GM19455 (cell line): Measurements from ENCODE around the gene KIAA0825.
"Not testable (repeated sequence)": the region's sequence is repeated elsewhere in the genome, so short reads cannot be mapped to it uniquely, and the experiment has no call there.

Experiments used
- ATAC-seq: cut with Tn5 transposase; IDR thresholded peaks from one replicate; pipeline ENCODE4 v1.9.1; 2021; ENCODE audit not compliant: unreplicated experiment

The KIAA0825 gene

DNA sequence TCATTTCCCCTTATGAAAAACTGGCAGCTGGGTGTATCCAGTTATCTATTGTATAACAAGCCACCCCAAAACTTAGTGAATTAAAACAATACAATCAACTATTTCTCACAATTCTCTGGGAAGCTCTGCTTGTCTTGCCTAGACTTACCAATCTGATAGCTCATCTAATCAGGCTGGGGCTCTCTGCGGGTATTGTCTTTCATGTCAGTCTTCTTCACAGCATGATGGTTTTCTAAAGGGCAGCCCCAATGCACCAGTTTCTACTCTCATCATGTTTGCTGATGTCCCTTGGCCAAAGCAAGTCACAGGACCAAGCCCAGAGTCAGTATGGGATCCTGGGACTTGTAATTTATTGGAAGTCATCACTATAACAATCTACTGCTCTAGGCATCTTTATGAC is 433.5 kb downstream of the KIAA0825 start:
- ATAC-seq: no peak

- no peak for ATAC-seq
These were observed 436.5 kb downstream of the KIAA0825 start for GRCh38 chr5:94181895-94182294.

- no peak for ATAC-seq
These were observed 437.6 kb downstream of the KIAA0825 start for GRCh38 chr5:94180761-94181160.

- no peak for ATAC-seq
These were observed 442.5 kb downstream of the KIAA0825 start for GRCh38 chr5:94175912-94176311.

DNA sequence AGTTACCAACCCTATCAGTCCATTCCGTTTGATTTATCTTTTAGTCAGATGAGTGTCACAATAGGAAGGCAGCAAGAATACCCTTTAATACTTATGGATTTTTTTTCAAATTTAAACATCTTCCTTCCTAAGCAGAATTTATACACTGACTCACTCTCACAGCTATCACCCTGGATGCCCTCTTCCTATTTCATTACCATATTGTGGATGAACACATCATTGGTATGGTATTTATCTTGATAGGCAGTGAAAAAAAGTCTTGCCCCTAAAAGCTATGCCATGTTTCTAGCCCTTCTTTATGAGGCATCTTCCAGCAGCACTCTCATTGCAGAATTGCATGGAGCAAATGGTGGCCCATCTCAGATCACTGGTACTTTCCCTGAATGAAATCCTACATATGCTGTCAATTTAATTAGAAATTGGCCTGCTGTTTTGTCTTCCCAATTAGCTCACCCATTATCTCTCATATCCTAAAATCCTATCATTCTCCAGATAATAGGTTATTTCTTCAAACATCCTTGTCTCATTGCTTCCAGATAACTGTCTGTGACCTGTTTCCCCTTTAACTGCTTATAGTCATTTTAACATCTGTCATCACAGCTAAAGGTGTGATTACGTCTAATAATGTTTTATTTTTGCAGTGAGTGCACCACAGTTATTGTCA is 443.5 kb downstream of the KIAA0825 start:
- ATAC-seq: no peak

- no peak for ATAC-seq
These were observed 445.3 kb downstream of the KIAA0825 start for GRCh38 chr5:94173100-94173499.

GRCh38 chr5:94171070-94171469 is 447.3 kb downstream of the KIAA0825 start:
- ATAC-seq: not testable (repeated sequence)

- ATAC-seq: not testable (repeated sequence)
These were observed 448.2 kb downstream of the KIAA0825 start for GRCh38 chr5:94170158-94170557.

GRCh38 chr5:94168151-94168550 is 450.3 kb downstream of the KIAA0825 start:
- no peak for ATAC-seq

GRCh38 chr5:94161801-94162200 is 456.6 kb downstream of the KIAA0825 start:
- no peak for ATAC-seq

GRCh38 chr5:94159144-94159543 is 459.3 kb downstream of the KIAA0825 start:
- no peak for ATAC-seq

GRCh38 chr5:94157704-94158539 is 460.5 kb downstream of the KIAA0825 start:
- no peak for ATAC-seq

DNA sequence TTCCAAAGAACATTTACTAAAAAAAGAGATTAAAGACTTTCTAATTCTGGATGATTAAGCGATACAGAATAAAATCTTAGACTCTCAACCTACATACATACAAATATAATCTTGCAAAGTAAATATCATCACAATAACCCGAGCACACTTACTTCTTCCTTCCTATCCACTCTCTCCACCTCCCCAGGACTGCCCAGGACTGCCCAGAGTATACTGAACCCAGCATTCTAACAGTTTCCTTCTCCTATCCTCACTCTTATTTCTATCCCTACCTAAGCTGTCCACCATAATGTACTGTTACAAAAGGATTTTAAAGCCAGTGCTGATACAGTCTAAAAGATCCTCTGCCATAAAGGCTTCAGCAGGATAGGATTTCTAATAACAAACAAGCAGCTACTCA is 463.7 kb downstream of the KIAA0825 start:
- no peak for ATAC-seq

- no peak for ATAC-seq
These were observed 464.5 kb downstream of the KIAA0825 start for GRCh38 chr5:94153736-94154450.

- ATAC-seq: not testable (repeated sequence)
These were observed 474.8 kb downstream of the KIAA0825 start for GRCh38 chr5:94143621-94144020.

DNA sequence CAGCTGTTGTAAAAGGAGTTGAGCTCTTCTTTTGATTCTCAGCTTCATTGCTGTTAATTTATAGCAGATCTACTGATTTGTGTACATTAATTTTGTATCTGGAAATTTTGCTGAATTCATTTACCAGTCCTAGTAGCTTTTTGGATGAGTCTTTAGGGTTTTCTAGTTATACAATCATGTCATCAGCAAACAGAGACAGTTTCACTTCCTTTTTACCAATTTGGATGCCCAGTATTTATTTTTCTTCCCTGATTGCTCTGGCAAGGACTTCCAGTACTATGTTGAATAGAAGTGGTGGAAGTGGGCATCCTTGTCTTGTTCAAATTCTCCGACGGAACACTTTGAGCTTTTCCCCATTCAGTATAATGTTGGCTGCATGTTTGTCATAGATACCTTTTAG is 478.1 kb downstream of the KIAA0825 start:
- no peak for ATAC-seq

DNA sequence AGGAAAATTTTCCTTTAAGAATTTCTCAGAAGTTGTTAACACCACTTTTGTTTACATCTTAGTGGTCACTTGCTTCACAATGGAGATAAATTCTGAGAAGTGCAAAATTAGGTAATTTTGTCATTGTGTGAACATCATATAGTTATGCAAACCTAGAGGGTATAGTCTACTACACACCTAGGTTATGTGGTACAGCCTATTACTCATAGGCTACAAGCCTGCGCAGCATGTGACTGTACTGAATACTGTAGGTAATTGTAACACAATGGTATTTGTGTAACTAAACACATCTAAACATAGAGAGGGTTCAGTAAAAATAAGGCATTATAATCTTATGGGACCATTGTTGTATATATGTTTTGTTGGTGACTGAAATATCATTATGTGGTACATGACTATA is 488.3 kb downstream of the KIAA0825 start:
- no peak for ATAC-seq

- no peak for ATAC-seq
These were observed 493.3 kb downstream of the KIAA0825 start for GRCh38 chr5:94125107-94125506.

DNA sequence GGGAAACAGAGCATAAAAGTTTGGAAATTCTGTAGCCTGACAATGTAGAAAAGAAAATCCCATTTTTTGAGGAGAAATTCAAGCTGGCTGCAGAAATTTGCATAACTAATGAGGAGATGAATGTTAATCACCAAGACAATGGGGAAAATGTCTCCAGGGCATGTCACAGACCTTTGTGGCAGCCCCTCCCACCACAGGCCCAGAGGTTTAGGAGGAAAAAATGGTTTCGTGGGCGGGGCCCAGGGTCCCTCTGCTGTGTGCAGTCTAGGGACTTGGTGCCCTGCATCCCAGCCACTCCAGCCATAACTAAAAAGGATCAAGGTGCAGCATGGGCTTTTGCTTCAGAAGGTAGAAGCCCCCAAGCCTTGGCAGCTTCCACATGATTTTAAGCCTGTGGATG is 502.1 kb downstream of the KIAA0825 start:
- not testable (repeated sequence) for ATAC-seq

DNA sequence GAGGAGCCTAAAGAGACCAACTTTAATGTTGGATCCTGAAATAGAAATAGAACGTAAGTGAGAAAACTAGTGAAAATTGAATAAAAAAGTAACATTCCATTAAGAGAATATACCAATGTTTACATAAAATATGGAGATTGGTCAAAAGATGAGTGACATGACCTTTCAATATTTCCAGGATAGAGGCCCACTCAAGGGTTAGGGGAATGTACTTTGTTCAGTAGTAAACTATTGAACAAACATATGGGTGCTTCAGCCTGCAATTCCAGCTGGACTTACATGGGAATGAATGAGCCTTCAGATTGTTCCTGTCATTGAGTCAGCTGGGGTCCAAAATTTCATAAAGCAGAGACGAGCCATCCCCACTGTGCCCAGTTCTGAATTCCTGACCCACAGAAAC is 505.3 kb downstream of the KIAA0825 start:
- no peak for ATAC-seq

DNA sequence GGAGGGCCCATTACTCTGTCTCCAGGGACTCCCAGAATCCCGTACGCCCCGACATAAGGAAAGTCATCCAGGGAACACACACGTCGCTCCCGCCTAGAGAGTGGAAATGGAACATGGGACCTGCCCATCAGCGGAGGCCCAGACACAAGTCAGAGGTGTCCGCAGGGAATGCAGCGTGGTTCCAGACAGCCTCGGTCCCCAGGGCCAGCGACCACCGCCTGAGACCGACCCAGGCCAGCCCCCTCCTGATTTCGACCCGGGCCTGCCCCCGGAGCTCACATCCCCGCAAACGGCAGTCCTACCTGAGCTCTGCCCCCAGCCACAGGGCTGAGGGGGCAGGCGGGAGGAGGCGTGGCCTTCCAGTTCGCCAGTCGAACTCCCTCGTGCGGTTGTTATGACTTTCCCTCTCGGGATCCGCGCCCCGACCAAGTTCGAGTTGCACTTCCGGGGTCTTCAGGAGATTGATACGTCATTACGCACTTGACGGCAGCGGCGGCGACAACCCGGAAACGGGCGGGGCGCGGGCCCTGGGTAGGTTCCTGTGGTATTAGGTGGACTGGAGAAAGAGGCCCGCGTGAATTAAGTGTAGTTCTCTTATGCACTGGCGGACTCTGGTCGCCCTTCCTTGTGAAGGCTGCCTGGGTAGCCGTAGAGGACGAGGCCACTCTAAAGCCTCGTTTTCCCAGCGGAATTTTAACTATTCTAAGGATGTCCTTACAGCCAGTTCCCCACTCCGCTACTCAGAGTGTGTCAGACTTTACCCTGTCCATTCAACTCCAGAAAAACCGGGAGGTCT is 507.0 kb downstream of the KIAA0825 start:
- ATAC-seq: peak; percentile 100
